ENCODE data around the gene OR2F2.

The OR2F2 gene
- total RNA-seq = 0 reads per million in 4 experiments

GRCh38 chr7:143934526-143935325 is at the start of gene OR2F2:
Gene OR2F2, plus strand, starts transcription at chr7:143935233. Its CDS starts 0 bp downstream, at chr7:143935233.
- DNase-seq = no peak

- no peak for DNase-seq
These were observed 49.1 kb upstream of the OR2F2 start for GRCh38 chr7:143885951-143886350.

GRCh38 chr7:143886826-143887477 is 48.1 kb upstream of the OR2F2 start:
- no peak for DNase-seq

- no peak for DNase-seq
These were observed 46.0 kb upstream of the OR2F2 start for GRCh38 chr7:143889068-143889467.

GRCh38 chr7:143890558-143890957 is 44.5 kb upstream of the OR2F2 start:
- DNase-seq = no peak

- DNase-seq = no peak
These were observed 43.6 kb upstream of the OR2F2 start for GRCh38 chr7:143891457-143891856.

- no peak for DNase-seq
These were observed 42.3 kb upstream of the OR2F2 start for GRCh38 chr7:143892527-143893300.

- no peak for DNase-seq
These were observed 38.4 kb upstream of the OR2F2 start for GRCh38 chr7:143896667-143897066.

GRCh38 chr7:143898810-143899209 is 36.2 kb upstream of the OR2F2 start:
- no peak for DNase-seq

- no peak for DNase-seq
These were observed 34.7 kb upstream of the OR2F2 start for GRCh38 chr7:143900230-143900766.

- DNase-seq = no peak
These were observed 33.7 kb upstream of the OR2F2 start for GRCh38 chr7:143901332-143901667.

GRCh38 chr7:143901668-143902331 is 33.2 kb upstream of the OR2F2 start, which contains the start of gene TCAF1:
Gene TCAF1, minus strand, starts transcription at chr7:143902176. Its CDS starts 25,568 bp downstream, at chr7:143876608.
- DNase-seq = peak; percentile 83

GRCh38 chr7:143902332-143902899 is 32.6 kb upstream of the OR2F2 start:
- DNase-seq = no peak

GRCh38 chr7:143905509-143905908 is 29.5 kb upstream of the OR2F2 start:
- DNase-seq = no peak

- DNase-seq = no peak
These were observed 28.9 kb upstream of the OR2F2 start for GRCh38 chr7:143906151-143906550.

GRCh38 chr7:143906895-143907294 is 28.1 kb upstream of the OR2F2 start:
- DNase-seq = no peak

GRCh38 chr7:143908120-143908519 is 26.9 kb upstream of the OR2F2 start:
- no peak for DNase-seq

- DNase-seq = no peak
These were observed 25.2 kb upstream of the OR2F2 start for GRCh38 chr7:143909863-143910262.

- DNase-seq = no peak
These were observed 24.4 kb upstream of the OR2F2 start for GRCh38 chr7:143910473-143911248.

GRCh38 chr7:143913945-143914615 is 21.0 kb upstream of the OR2F2 start:
- DNase-seq = no peak
